Esophagus (tissue), 2 donors: ENCODE results near the gene TPMT. TPM values are rescaled to one million over a fixed set of nuclear protein-coding genes. Genes with fewer than 3 reads are reported as not detected.
"Not testable (repeated sequence)": the region's sequence is repeated elsewhere in the genome, so short reads cannot be mapped to it uniquely, and the experiment has no call there.

Experiments
- H3K27ac ChIP-seq, 2 donors: one replicate each; pipeline ENCODE4 v1.5.1; 2013; ENCODE audit warnings: low read depth in 2 of 2, mild to moderate bottlenecking in 2 of 2, inconsistent platforms in 1 of 2, low read length in 1 of 2, moderate library complexity in 1 of 2
- H3K27me3 ChIP-seq, 2 donors: one replicate each; pipeline ENCODE4 v1.6.1; 2013; ENCODE audit warnings: low read length in 2 of 2, control low read depth in 1 of 2, mild to moderate bottlenecking in 1 of 2; ENCODE audit not compliant: insufficient read depth in 2 of 2, control insufficient read depth in 1 of 2
- H3K36me3 ChIP-seq, 2 donors: one replicate each; pipeline ENCODE4 v1.6.1; 2013; ENCODE audit warnings: low read length in 1 of 2; ENCODE audit not compliant: control insufficient read depth in 2 of 2, insufficient read depth in 2 of 2
- H3K4me1 ChIP-seq, 2 donors: one replicate each; pipeline ENCODE4 v1.6.1; 2013; ENCODE audit warnings: low read length in 1 of 2; ENCODE audit not compliant: control insufficient read depth in 2 of 2, insufficient read depth in 2 of 2
- H3K4me3 ChIP-seq, 2 donors: one replicate each; pipeline ENCODE4 v1.5.1; 2013; ENCODE audit warnings: low read length in 2 of 2, mild to moderate bottlenecking in 2 of 2, low read depth in 1 of 2, moderate library complexity in 1 of 2
- H3K9me3 ChIP-seq, 2 donors: one replicate each; pipeline ENCODE4 v1.6.1; 2013; ENCODE audit warnings: mild to moderate bottlenecking in 2 of 2, low read depth in 1 of 2, low read length in 1 of 2, moderate library complexity in 1 of 2; ENCODE audit not compliant: control insufficient read depth in 2 of 2, insufficient read depth in 1 of 2
- whole genome bisulfite sequencing, 2 donors: extraction: QIAGEN DNeasy Blood & Tissue Kit; methylation state at CpG; one replicate each; pipeline ENCODE4 v1.1.7; 2013; 5-methylcytosine and 5-hydroxymethylcytosine counted together
- polyA plus RNA-seq, 2 donors: library from polyadenylated mRNA; stranded (reverse); fragments of 200-250 nt; gene quantifications; one replicate each; pipeline ENCODE4 v1.2.3, GENCODE V29; 2013
- donor health status: healthy with polysubstance abuse.
- donor health status: Bipolar disorder and iron deficiency.

TPMT gene
- polyA plus RNA-seq, 2 donors: 10.4 to 11.9 TPM

DNA sequence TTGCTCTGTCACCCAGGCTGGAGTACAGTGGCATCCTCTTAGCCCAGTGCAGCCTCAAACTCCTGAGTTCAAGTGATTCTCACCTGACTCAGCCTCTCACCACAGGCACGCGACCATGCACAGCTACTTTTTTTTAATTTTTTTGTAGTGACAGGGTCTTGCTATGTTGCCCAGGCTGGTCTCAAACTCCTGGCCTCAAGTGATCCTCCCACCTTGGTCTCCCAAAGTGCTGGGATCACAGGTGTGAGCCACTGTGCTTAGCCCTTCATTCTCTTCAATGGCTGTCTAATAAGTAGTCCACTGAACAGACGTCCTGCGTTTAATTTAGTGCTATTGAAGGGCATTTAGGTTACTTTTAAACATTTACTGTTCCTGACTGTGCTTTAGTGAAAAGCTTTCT, 27.7 kb upstream of the TPMT start:
- peaks cover under 1 to 3% of the 10 kb centered on the region in 2 donors for H3K36me3 ChIP-seq
- WGBS, 2 donors: 73 to 90% methylated on average over 4 of the region's 4 CpGs
- H3K4me1 ChIP-seq: no peaks in the 10 kb centered on the region
- H3K27me3 ChIP-seq: no peaks in the 10 kb centered on the region
- no peak overlapping the region for H3K27ac ChIP-seq
- no peaks in the 10 kb centered on the region for H3K9me3 ChIP-seq
- no peak overlapping the region for H3K4me3 ChIP-seq

DNA sequence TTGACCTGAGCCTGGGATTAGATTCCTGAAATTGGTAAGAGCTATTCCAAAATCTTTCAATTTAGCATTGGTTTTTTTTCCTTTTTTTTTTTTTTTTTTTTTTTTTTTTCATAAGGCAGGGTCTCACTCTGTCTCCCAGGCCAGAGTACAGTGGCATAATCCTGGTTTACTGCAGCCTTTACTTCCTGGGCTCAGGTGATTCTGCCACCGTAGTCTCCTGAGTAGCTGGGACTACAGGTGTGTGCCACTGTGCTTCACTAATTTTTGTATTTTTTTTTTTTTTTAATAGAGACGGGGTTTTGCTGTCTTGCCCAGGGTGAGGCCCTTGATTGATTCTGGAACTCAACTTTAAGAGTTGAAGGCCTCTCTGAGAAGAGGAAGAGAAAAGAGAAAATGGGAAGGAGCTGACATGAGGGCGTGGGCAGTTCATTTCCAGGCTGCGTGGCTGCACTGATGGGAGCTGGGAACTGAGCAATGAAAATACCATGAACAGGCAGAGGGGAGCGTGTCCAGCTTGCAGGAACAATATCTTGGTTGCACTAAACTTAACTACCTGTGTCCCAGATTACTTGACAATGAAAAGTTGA, 25.0 kb upstream of the TPMT start:
- Histone ChIP-seq H3K4me1 (no peaks in the 10 kb centered on the region), H3K27me3 (no peaks in the 10 kb centered on the region), H3K9me3 (no peaks in the 10 kb centered on the region), H3K27ac (no peak overlapping the region), H3K4me3 (no peak overlapping the region), H3K36me3 (no peaks in the 10 kb centered on the region)
- WGBS, 2 donors: 83 to 89% methylated on average over 5 of the region's 5 CpGs

DNA sequence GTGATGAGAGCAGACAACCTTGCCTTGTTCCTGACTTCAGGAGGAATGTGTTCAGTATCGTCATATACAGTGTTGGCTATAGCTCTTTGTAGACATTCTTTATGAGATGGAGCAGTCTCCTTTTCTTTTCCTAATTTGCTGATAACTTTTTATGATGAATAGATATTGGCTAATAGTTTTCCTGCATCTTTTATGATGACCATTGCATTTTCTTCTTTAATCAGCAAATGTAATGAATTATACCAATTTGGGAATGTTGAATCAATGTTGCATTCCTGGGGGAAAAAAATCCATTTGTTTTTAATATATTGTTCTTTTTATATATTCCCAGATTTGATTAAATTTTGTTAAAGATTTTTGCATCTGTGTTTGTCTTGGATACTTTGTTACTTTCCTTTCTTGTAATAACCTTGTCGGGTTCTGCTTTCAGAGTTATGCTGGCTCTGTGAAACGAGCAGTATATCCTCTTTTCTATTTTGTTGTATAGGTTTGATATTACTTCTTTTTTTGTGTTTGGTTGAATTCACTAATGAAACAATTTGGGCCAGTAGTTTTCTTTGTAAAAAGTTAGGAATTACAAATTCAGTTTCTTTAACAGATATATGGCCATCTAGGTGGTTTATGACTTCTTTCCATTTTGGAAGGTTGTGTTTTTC, 24.2 kb upstream of the TPMT start:
- Histone ChIP-seq H3K4me1 (no peaks in the 10 kb centered on the region), H3K9me3 (no peaks in the 10 kb centered on the region), H3K27ac (no peak overlapping the region), H3K36me3 (no peaks in the 10 kb centered on the region), H3K4me3 (no peak overlapping the region), H3K27me3 (no peaks in the 10 kb centered on the region)
- WGBS, 2 donors: 91 to 92% methylated on average over 3 of the region's 3 CpGs

DNA sequence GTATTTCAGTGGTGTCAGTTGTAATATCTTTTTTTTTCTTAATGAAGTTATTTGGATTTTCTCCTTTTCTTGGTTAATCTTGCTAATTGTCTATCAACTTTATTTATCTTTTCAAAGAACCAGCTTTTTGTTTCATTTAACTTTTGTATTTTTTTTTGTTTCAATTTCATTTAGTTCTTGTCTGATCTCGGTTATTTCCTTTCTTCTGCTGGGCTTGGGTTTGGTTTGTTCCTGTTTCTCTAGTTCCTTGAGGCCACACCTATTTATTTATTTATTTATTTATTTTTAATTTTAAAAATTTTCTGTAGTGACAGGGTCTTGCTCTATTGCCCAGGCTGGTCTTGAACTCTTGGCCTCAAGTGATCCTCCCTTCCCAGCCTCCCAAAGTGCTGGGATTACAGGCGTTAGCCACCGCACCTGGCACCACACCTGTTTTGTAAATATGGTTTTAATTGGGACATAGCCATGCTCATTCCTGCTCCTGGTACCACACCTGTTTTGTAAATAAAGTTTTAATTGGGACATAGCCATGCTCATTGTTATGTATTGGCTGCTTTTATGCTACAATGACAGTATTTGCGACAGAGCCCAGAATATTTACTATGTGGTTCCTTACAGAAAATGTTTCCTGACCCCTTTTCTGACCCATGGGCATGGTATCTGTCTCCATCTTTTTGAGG, 22.5 kb upstream of the TPMT start:
- H3K36me3 ChIP-seq: no peaks in the 10 kb centered on the region
- no peaks in the 10 kb centered on the region for H3K9me3 ChIP-seq
- H3K4me1 ChIP-seq: no peaks in the 10 kb centered on the region
- H3K27ac ChIP-seq: no peak overlapping the region
- 78 to 85% methylated on average over 4 of the region's 4 CpGs for WGBS, 2 donors
- no peaks in the 10 kb centered on the region for H3K27me3 ChIP-seq
- H3K4me3 ChIP-seq: no peak overlapping the region

DNA sequence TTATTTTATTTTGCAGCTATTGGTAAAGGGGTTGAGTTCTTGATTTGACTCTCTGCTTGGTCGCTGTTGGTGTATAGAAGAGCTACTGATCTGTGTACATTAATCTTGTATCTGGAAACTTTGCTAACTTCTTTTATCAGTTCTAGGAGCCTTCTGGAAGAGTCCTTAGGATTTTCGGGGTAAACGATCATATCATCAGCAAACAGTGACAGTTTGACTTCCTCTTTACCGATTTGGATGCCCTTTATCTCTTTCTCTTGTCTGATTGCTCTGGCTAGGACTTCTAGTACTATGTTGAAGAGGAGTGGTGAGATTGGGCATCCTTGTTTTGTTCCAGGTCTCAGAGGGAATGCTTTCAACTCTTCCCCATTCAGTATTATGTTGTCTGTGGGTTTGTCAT, 21.3 kb upstream of the TPMT start:
- not testable (repeated sequence) for H3K4me3 ChIP-seq, H3K9me3 ChIP-seq, H3K36me3 ChIP-seq, H3K27me3 ChIP-seq, H3K4me1 ChIP-seq, H3K27ac ChIP-seq
- WGBS, 2 donors: 83 to 91% methylated on average over 4 of the region's 4 CpGs

DNA sequence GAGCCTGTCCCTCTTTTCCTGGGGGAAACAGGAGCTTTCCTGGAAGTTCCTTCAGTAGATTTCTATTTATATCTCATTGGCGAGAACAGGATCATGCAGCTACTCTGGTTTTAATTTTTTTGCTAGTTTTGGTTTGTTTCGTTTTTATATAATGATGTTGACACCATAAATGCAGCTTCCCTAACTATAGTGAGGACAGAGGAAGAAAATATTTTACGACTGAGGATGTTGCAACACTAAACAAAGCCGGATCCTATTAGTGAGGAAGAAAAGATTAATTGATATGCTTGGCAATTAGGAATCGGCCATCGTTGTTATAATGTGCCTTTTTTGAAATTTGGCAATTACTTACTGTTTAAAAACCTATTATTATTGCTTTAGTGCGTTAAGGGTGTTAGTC, 17.0 kb upstream of the TPMT start:
- WGBS, 2 donors: 81 to 87% methylated on average over 7 of the region's 7 CpGs
- Histone ChIP-seq H3K4me1 (no peaks in the 10 kb centered on the region), H3K36me3 (peaks cover 0 to 5% of the 10 kb centered on the region in 2 donors), H3K27me3 (no peaks in the 10 kb centered on the region), H3K27ac (no peak overlapping the region), H3K4me3 (no peak overlapping the region), H3K9me3 (no peaks in the 10 kb centered on the region)

DNA sequence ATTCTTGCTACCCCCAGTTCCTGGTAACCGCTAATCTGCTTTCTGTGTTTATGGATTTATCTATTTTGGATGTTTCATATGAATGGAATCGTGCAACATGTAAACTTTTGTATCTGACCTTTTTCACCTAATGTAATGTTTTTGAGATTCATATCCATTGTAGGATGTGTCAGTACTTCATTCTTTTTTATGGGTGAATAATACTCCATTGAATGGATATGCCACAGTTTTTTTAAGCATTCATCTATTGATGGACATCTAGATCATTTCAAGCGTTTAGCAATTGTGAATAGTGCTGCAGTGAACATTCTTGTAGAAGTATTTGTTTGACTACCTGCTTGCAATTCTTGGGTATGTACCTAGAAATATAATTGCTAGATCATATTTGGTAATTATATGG, 13.4 kb upstream of the TPMT start:
- H3K36me3 ChIP-seq: peaks cover 2 to 8% of the 10 kb centered on the region in 2 donors
- no peaks in the 10 kb centered on the region for H3K27me3 ChIP-seq
- WGBS, 2 donors: 97 to 98% methylated on average over 3 of the region's 3 CpGs
- no peak overlapping the region for H3K27ac ChIP-seq
- no peak overlapping the region for H3K4me3 ChIP-seq
- H3K4me1 ChIP-seq: no peaks in the 10 kb centered on the region
- no peaks in the 10 kb centered on the region for H3K9me3 ChIP-seq

DNA sequence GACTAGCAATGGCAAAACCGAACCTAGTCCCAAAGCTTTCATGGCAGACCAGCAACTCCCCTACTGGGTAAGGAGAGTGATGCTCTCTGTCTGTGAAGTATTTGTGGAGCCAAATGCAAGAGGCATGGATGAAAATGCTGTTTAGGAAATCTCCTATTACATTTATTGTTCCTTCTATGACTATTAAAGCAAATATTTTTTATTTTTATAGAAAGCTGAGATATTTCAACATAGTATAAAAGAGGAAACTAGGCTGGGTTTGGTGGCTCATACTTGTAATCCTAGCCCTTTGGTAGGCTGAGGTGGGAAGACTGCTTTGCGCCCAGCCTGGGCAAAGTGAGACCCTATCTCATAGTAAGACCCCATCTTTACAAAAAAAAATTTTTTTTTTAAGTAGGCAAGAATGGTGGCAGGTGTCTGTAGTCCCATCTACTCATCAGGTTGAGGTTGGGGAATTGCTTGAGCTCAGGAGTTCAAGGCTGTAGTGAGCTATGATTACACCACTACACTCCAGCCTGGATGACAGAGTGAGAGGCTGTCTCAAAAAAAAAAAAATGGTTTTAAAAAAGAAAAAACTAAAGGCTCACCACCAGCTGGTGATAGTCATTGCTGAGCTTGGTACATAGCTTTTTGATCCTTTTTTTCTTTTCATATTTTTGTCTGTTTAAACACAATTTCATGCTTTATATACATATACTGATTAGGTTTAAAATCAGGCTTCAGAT, 11.6 kb upstream of the TPMT start:
- no peak overlapping the region for H3K4me3 ChIP-seq
- no peaks in the 10 kb centered on the region for H3K4me1 ChIP-seq
- H3K36me3 ChIP-seq: peaks cover 4 to 8% of the 10 kb centered on the region in 2 donors
- H3K9me3 ChIP-seq: no peaks in the 10 kb centered on the region
- no peak overlapping the region for H3K27ac ChIP-seq
- WGBS, 2 donors: 91 to 94% methylated on average over 2 of the region's 2 CpGs
- H3K27me3 ChIP-seq: no peaks in the 10 kb centered on the region

DNA sequence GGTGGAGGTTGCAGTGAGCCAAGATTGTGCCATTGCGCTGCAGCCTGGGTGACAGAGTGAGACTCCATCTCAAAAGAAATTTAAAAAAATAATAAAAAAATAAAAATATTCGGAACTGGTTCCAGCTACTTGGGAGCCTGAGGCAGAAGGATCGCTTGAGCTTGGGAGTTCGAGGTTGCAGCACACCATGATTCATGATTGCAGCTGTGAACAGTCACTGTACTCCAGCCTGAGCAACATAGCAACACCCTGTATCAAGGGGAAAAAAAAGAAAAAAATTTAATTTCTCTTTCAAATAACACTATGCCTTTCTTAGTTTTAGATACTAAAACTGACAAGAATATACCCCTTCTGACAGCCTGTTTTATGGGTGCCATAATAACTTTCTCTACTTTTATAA, 10.9 kb upstream of the TPMT start:
- WGBS, 2 donors: 89 to 98% methylated on average over 4 of the region's 4 CpGs
- Histone ChIP-seq H3K4me3 (no peak overlapping the region), H3K4me1 (no peaks in the 10 kb centered on the region), H3K36me3 (peaks cover 5 to 8% of the 10 kb centered on the region in 2 donors), H3K9me3 (no peaks in the 10 kb centered on the region), H3K27me3 (no peaks in the 10 kb centered on the region), H3K27ac (no peak overlapping the region)
